Prostate gland (tissue), 2 donors: ENCODE results near the gene PCMTD2.

ENCODE experiments used
- POLR2A ChIP-seq: fragments of 450-650 bp; IDR thresholded peaks from one replicate; pipeline ENCODE4 v1.6.1; 2016; ENCODE audit warnings: antibody characterized with exemption, mild to moderate bottlenecking
- POLR2AphosphoS5 ChIP-seq: sonication (generic); formaldehyde crosslinking; IDR thresholded peaks from one replicate; pipeline ENCODE4 v1.6.1; 2017; ENCODE audit warnings: antibody characterized with exemption
- TF ChIP-seq, protein P1 (sequence below), 4 experiments: fragments of 200-600 bp in 2 of 4; fragments of 450-650 bp in 2 of 4; sonication (generic) in 2 of 4; IDR thresholded peaks; 1 replicate in 3 of 4; 2 replicates in 1 of 4; pipeline ENCODE4 v1.5.1; 2016 to 2019; ENCODE audit warnings: antibody characterized with exemption in 4 of 4, mild to moderate bottlenecking in 2 of 4, moderate library complexity in 2 of 4

DNA sequence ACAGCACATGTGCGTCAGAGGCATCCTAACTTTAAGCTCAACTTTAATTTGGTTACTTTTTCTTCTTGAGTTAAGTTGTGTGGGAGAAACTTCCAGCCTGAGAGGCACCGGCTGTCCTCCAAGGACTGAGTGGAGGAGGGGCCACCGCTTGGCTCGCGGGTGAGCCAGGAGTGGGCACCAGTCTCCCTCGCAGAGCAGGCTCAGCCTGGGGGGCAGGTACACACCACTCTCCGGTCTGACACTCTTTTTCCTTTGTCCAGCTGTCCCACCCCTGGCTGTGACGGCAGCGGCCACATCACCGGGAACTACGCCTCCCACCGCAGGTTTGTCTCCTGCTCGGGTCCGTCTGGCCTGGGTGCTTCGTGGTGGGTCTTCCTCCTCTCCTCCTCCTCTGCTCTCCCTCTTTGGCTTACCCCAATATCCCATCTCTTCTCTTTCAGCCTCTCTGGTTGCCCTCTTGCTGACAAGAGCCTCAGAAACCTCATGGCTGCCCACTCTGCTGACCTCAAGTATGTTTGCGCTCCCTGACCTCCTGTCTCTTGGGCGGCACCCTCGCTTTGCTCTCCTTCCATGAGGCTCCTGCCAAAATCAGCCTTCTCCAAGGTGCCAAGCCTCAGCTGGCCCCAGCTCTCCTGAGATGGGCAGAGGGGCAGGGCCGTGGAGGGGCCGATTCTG lies 32.6 kb upstream of the PCMTD2 start:
- TF ChIP-seq, protein P1, sequence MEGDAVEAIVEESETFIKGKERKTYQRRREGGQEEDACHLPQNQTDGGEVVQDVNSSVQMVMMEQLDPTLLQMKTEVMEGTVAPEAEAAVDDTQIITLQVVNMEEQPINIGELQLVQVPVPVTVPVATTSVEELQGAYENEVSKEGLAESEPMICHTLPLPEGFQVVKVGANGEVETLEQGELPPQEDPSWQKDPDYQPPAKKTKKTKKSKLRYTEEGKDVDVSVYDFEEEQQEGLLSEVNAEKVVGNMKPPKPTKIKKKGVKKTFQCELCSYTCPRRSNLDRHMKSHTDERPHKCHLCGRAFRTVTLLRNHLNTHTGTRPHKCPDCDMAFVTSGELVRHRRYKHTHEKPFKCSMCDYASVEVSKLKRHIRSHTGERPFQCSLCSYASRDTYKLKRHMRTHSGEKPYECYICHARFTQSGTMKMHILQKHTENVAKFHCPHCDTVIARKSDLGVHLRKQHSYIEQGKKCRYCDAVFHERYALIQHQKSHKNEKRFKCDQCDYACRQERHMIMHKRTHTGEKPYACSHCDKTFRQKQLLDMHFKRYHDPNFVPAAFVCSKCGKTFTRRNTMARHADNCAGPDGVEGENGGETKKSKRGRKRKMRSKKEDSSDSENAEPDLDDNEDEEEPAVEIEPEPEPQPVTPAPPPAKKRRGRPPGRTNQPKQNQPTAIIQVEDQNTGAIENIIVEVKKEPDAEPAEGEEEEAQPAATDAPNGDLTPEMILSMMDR (IDR thresholded peaks at IDR 0.05), result no peak
- no peak for TF ChIP-seq POLR2A
- no peak for TF ChIP-seq POLR2AphosphoS5
